ENCODE results near the gene RTL10. TPM values are rescaled to one million over a fixed set of nuclear protein-coding genes. Genes with fewer than 3 reads are reported as not detected.

The RTL10 gene
- polyA plus RNA-seq, 1 experiment = 9.5 TPM

DNA sequence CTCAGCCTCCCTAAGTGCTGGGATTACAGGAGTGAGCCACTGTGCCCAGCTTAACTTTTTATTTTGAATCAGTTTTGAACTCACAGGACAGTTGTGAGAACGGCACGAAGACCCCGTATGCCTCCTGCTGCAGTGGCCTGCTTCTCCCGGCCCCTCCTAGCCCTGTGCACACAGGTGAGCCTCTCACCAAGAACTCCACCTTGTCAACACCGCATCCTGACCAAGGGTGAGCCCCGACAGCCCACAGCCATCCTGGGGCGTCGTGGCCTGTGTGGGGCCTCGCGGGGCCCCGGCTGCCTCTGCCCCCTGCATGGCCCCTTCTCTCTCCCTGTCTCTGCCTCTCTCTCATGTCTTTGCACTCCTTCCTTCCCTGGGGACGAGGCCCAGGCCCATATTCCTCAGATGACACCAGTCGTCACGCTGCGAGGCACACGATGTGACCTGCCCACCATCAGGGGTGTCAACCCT is 38.8 kb downstream of the RTL10 start:
- H3K9me3 ChIP-seq (ENCODE audit: control insufficient read depth, insufficient read depth, low read length) = no peaks in the 10 kb centered on the region
- ChIA-PET CTCF (no interaction called here), POLR2A (no interaction called here)
- DNase-seq (ENCODE audit: low read depth, low spot score) = no peak
- no peaks in the 10 kb centered on the region for H3K27me3 ChIP-seq (ENCODE audit: control insufficient read depth, insufficient read depth, low read length)
- H3K27ac ChIP-seq (ENCODE audit: low read depth, low read length) = no peak overlapping the region
- H3K4me3 ChIP-seq (ENCODE audit: low read depth, low read length) = no peak overlapping the region
- TF ChIP-seq, protein P1, sequence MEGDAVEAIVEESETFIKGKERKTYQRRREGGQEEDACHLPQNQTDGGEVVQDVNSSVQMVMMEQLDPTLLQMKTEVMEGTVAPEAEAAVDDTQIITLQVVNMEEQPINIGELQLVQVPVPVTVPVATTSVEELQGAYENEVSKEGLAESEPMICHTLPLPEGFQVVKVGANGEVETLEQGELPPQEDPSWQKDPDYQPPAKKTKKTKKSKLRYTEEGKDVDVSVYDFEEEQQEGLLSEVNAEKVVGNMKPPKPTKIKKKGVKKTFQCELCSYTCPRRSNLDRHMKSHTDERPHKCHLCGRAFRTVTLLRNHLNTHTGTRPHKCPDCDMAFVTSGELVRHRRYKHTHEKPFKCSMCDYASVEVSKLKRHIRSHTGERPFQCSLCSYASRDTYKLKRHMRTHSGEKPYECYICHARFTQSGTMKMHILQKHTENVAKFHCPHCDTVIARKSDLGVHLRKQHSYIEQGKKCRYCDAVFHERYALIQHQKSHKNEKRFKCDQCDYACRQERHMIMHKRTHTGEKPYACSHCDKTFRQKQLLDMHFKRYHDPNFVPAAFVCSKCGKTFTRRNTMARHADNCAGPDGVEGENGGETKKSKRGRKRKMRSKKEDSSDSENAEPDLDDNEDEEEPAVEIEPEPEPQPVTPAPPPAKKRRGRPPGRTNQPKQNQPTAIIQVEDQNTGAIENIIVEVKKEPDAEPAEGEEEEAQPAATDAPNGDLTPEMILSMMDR (IDR thresholded peaks at IDR 0.05; ENCODE audit: low read depth, low read length) = no peak

DNA sequence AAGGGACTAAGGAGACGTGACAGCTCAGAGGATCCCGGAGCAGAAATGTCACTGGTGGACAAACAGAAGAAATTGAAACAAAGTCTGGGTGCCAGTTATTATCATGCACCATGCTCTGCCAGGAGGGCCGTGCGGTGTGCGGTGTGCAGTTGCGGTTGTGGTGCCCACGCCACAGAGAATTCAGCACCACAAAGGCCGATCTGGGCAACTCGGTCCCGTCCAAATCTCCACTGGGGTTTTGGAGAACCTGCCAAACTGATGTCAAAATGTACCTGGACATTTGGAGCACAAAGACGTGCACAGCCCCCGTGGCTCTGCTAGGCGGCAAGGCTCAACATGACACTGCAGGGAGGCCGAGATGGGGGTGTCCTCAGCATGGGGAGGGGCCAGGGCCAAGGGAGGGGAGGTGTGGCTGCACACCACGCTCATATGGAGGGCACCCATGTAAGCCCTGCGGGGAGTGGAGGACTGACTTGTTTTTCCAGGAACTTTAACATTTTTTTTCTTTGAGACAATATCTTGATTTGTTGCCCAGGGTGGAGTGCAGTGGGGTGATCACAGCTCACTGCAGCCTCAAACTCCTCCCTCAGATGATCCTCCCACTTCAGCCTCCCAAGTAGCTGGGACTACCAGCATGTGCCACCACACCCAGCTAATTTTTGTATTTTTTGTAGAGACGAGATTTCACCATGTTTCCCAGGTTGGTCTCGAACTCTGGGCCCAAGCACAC is 39.4 kb downstream of the RTL10 start:
- CTCF ChIA-PET = no interaction called here
- Histone ChIP-seq H3K4me3 (ENCODE audit: low read depth, low read length) (no peak overlapping the region), H3K9me3 (ENCODE audit: control insufficient read depth, insufficient read depth, low read length) (no peaks in the 10 kb centered on the region; the same call in 1 of the 2 replicates), H3K27ac (ENCODE audit: low read depth, low read length) (no peak overlapping the region), H3K27me3 (ENCODE audit: control insufficient read depth, insufficient read depth, low read length) (no peaks in the 10 kb centered on the region)
- DNase-seq (ENCODE audit: low read depth, low spot score) = no peak
- TF ChIP-seq, protein P1 (IDR thresholded peaks at IDR 0.05; ENCODE audit: low read depth, low read length) = no peak
- POLR2A ChIA-PET = no interaction called here

DNA sequence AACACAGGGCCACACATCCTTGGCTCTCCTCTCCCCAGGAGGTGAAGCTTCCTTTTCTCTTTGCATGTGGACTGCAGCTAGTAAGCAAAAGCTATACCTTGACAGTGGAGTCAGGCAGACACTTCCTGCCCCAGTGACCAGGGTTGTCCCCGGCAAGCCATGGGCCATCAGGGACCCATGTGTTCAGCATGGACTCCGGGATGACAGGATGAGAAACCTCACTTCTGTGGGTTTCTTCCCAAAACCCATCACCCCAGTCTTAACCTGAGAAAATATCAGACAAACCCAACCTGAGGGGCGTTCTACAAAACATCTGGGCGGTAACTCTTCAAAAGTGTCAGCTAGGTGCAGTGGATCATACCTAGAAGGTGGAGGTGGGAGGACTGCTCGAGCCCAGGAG is 40.2 kb downstream of the RTL10 start:
- DNase-seq (ENCODE audit: low read depth, low spot score) = no peak
- H3K27me3 ChIP-seq (ENCODE audit: control insufficient read depth, insufficient read depth, low read length) = no peaks in the 10 kb centered on the region
- ChIA-PET CTCF (no interaction called here), POLR2A (no interaction called here)
- no peaks in the 10 kb centered on the region; the same call in 1 of the 2 replicates for H3K9me3 ChIP-seq (ENCODE audit: control insufficient read depth, insufficient read depth, low read length)
- no peak overlapping the region for H3K27ac ChIP-seq (ENCODE audit: low read depth, low read length)
- H3K4me3 ChIP-seq (ENCODE audit: low read depth, low read length) = no peak overlapping the region
- TF ChIP-seq, protein P1 (IDR thresholded peaks at IDR 0.05; ENCODE audit: low read depth, low read length) = no peak

DNA sequence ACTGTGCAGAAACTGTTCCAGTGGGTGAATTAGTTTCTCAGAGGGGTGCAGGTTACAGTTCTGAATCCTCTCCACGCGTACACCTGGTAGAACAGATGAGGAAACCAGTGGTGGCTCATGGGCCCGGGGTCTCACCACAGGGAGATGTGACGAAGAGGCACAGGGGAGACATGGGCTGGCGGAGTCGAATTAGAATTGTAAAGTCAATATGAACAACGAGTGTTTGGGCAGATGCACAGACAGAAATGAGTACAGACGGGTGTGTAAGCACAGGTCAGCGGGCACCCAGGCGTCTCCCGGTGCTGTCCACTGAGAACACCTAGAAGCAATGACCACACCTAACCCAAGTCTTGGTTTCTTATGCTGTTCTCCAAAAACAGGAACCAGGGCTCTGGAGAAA is 41.8 kb downstream of the RTL10 start:
- TF ChIP-seq, protein P1 (IDR thresholded peaks at IDR 0.05; ENCODE audit: low read depth, low read length) = no peak
- CTCF ChIA-PET = no interaction called here
- H3K27me3 ChIP-seq (ENCODE audit: control insufficient read depth, insufficient read depth, low read length) = no peaks in the 10 kb centered on the region
- no peak overlapping the region for H3K27ac ChIP-seq (ENCODE audit: low read depth, low read length)
- no peak for DNase-seq (ENCODE audit: low read depth, low spot score)
- H3K4me3 ChIP-seq (ENCODE audit: low read depth, low read length) = no peak overlapping the region
- POLR2A ChIA-PET = no interaction called here
- H3K9me3 ChIP-seq (ENCODE audit: control insufficient read depth, insufficient read depth, low read length) = no peaks in the 10 kb centered on the region; the same call in 1 of the 2 replicates

DNA sequence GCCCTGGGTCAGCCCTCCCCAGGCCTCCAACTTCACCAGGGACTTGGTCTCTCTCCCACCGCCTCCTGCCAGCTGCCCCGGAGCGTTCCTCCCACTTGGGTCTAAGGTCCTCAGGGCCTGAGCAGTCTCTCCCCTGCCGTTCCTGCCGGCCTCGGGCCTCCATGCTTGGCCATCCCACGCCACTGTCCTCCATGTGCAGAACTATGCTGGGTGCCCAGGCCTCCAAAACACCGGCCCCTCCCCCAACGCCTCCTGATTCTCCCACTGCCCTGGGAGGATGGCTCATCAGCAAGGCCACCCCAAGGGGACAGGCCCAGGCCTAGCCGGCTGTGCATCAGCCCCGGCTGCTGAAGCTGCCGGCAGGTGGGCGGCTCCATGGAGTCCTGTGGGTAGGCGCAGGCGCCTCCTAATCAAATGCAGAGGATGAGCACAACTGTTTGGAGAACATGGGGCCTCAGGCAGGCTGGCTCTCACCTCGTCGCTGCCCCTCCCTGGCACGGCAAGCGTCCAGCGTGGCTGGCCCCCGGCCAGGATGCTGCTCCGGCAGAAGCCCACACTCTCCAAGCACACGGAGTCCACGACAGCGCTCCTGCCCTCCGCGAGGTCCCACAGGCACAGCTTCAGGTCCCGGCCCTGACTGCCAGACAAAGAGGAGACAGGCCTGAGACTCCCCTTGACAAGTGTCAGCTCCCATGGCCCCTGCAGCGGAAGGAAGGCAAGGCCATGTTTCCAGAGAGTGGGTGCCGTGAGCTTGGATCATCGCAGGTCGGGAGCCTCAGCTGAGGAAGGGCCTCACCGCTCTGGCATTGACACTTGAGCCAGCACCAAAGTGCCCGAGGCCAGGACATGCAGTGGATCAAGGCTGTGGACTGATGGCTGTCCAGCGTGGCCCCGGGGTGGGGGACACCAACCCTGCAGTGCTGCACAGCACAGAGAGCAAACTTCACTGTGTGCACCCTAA is 42.6 kb downstream of the RTL10 start:
- POLR2A ChIA-PET = no interaction called here
- no peak overlapping the region for H3K4me3 ChIP-seq (ENCODE audit: low read depth, low read length)
- TF ChIP-seq, protein P1 (IDR thresholded peaks at IDR 0.05; ENCODE audit: low read depth, low read length) = no peak
- no peaks in the 10 kb centered on the region for H3K27me3 ChIP-seq (ENCODE audit: control insufficient read depth, insufficient read depth, low read length)
- H3K27ac ChIP-seq (ENCODE audit: low read depth, low read length) = no peak overlapping the region
- DNase-seq (ENCODE audit: low read depth, low spot score) = no peak
- CTCF ChIA-PET = no interaction called here
- H3K9me3 ChIP-seq (ENCODE audit: control insufficient read depth, insufficient read depth, low read length) = no peaks in the 10 kb centered on the region; the same call in 1 of the 2 replicates
